ENCODE results near the gene USP44.
A peak's percentile ranks its signal among the peaks of the same experiment; 100 is the strongest.

The USP44 gene

DNA sequence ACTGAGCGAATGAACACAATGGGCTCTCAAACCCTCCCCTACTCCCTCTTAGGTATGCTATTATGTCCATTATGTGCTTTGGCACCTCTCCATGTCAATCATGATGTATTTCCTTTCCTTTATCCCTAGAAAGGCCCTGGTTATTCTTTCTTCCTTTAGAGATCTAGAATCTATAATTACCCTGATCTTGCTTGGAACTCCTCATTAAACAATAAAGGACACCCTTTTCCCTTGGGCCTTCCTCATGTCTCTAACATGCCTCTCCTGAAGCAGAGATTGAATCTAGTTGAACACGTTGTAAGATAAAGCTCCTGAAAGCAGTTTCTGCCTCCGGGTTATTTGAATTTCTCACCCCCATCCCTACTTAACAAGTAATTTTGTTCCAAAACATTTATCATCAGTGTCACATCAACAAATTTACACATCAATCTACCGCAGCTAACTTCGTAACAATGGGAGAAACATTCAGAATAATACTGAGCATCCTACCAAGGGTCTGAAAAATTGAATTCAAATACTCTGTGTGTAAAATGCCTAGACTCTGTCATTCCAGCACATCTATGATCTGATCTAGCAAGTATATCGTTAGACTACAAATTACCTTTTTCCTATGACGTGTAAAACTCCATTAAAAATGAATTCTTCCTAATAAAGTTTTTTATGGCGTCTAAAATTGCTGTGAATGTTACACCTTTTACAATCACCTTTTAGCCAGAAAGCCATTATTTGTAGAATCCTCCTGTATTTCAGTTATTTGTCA is 5.4 kb downstream of the USP44 start:
- Histone ChIP-seq H3K36me3 (ENCODE audit: control insufficient read depth, insufficient read depth, low read length) (no peaks in the 10 kb centered on the region), H3K9ac (no peak overlapping the region), H3K4me3 (ENCODE audit: low read depth, low read length) (no peak overlapping the region), H3K79me2 (no peaks in the 10 kb centered on the region), H3K4me2 (ENCODE audit: low read length) (no peak overlapping the region), H3K27ac (no peak overlapping the region), H3K4me1 (no peaks in the 10 kb centered on the region), H2AFZ (peak overlapping the region; percentile 41), H3K27me3 (ENCODE audit: control insufficient read depth, insufficient read depth, low read length) (no peaks in the 10 kb centered on the region), H3K9me3 (ENCODE audit: control insufficient read depth, low read length) (no peaks in the 10 kb centered on the region)
- TF ChIP-seq, protein P1, sequence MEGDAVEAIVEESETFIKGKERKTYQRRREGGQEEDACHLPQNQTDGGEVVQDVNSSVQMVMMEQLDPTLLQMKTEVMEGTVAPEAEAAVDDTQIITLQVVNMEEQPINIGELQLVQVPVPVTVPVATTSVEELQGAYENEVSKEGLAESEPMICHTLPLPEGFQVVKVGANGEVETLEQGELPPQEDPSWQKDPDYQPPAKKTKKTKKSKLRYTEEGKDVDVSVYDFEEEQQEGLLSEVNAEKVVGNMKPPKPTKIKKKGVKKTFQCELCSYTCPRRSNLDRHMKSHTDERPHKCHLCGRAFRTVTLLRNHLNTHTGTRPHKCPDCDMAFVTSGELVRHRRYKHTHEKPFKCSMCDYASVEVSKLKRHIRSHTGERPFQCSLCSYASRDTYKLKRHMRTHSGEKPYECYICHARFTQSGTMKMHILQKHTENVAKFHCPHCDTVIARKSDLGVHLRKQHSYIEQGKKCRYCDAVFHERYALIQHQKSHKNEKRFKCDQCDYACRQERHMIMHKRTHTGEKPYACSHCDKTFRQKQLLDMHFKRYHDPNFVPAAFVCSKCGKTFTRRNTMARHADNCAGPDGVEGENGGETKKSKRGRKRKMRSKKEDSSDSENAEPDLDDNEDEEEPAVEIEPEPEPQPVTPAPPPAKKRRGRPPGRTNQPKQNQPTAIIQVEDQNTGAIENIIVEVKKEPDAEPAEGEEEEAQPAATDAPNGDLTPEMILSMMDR (IDR thresholded peaks at IDR 0.05) = no peak

DNA sequence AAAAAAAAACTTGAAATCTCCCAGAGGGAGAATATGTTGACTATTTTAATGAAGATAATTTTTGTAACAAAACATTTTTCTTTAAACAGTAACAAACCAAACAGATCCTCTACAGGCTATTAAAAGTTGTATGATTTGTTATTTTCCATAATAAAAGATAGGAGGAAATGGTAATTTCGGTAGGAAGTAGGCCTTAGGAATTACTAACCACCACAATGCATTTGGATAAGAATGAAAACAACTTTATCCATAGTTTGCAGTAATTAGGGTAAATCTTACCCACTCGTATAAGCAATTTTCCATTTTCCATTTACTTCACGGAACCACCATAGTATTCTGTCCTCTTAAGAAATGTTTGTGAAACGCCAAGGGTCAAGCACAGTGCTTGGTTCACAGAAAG is 6.0 kb downstream of the USP44 start:
- no peak overlapping the region for H2AFZ ChIP-seq
- no peak overlapping the region for H3K9ac ChIP-seq
- no peak overlapping the region for H3K4me2 ChIP-seq (ENCODE audit: low read length)
- H3K27ac ChIP-seq = no peak overlapping the region
- H3K4me3 ChIP-seq (ENCODE audit: low read depth, low read length) = no peak overlapping the region
- H3K9me3 ChIP-seq (ENCODE audit: control insufficient read depth, low read length) = no peaks in the 10 kb centered on the region
- H3K79me2 ChIP-seq = no peaks in the 10 kb centered on the region
- no peaks in the 10 kb centered on the region for H3K27me3 ChIP-seq (ENCODE audit: control insufficient read depth, insufficient read depth, low read length)
- no peaks in the 10 kb centered on the region for H3K4me1 ChIP-seq
- no peaks in the 10 kb centered on the region for H3K36me3 ChIP-seq (ENCODE audit: control insufficient read depth, insufficient read depth, low read length)
- TF ChIP-seq, protein P1 (IDR thresholded peaks at IDR 0.05) = no peak

DNA sequence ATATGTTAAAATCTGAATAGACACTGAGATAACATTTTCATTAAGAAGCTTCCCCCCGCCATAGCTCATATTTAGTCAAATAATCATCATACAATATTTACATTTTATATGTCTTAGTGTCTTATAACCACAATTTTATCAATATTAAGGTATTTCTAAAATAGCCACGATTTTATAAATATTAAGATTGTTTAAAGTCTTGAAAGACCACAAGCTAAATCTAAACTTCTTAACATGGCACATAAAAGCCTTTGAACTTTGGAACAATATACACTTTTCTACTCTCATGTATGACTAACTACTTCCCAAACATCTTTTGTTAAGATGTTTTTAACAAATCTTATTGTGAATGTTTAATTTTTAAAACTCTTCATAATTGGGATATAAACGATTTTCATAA is 6.5 kb downstream of the USP44 start:
- no peak overlapping the region for H3K27ac ChIP-seq
- TF ChIP-seq, protein P1 (IDR thresholded peaks at IDR 0.05) = no peak
- H3K4me1 ChIP-seq = no peaks in the 10 kb centered on the region
- H3K27me3 ChIP-seq (ENCODE audit: control insufficient read depth, insufficient read depth, low read length) = no peaks in the 10 kb centered on the region
- no peaks in the 10 kb centered on the region for H3K9me3 ChIP-seq (ENCODE audit: control insufficient read depth, low read length)
- no peak overlapping the region for H3K4me3 ChIP-seq (ENCODE audit: low read depth, low read length)
- H3K79me2 ChIP-seq = no peaks in the 10 kb centered on the region
- H3K4me2 ChIP-seq (ENCODE audit: low read length) = no peak overlapping the region
- H2AFZ ChIP-seq = no peak overlapping the region
- no peaks in the 10 kb centered on the region for H3K36me3 ChIP-seq (ENCODE audit: control insufficient read depth, insufficient read depth, low read length)
- no peak overlapping the region for H3K9ac ChIP-seq

DNA sequence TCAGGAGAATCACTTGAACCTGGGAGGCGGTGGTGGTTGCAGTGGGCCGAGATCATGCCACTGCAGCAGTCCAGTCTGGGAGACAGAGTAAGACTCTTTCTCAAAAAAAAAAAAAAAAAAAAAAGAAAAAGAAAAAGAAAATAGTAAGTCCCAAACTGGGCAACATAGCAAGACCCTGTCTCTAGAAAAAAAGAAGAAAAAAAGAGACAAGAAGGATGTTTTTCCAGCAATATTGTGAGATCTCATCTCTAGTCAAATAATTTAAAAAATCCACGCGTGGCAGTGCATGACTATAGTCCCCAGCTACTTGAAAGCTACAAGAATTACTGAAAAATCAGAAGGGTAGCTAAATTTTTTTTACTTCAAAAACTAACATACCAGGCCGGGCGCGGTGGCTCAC is 8.0 kb downstream of the USP44 start:
- TF ChIP-seq, protein P1 (IDR thresholded peaks at IDR 0.05) = no peak
- H3K27ac ChIP-seq = no peak overlapping the region
- no peaks in the 10 kb centered on the region for H3K4me1 ChIP-seq

DNA sequence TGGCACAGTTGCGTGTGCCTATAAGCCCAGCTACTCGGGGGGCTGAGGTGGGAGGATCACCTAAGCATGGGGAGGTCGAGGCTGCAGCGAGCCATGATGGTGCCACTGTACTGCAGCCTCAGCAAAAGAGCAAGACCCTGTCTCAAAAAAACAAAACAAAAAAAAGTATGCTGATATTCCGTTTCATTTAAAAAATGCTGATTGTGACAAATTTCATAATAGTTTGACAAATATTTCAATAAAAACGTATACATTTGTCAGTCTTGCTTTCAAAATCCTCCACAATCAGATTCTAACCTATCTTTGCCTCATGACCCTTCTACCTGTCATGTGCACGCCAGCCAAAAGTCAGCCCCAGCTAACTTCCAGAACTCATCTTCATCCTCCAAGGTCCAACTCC is 9.8 kb downstream of the USP44 start:
- no peak overlapping the region for H3K4me3 ChIP-seq (ENCODE audit: low read depth, low read length)

More for the DNA sequence above, 8.0 kb downstream of the USP44 start:
- Histone ChIP-seq H3K4me2 (ENCODE audit: low read length) (no peak overlapping the region), H3K4me3 (ENCODE audit: low read depth, low read length) (no peak overlapping the region), H2AFZ (no peak overlapping the region), H3K27me3 (ENCODE audit: control insufficient read depth, insufficient read depth, low read length) (no peaks in the 10 kb centered on the region), H3K36me3 (ENCODE audit: control insufficient read depth, insufficient read depth, low read length) (no peaks in the 10 kb centered on the region), H3K79me2 (no peaks in the 10 kb centered on the region), H3K9ac (no peak overlapping the region), H3K9me3 (ENCODE audit: control insufficient read depth, low read length) (no peaks in the 10 kb centered on the region)

More for the DNA sequence above, 9.8 kb downstream of the USP44 start:
- no peaks in the 10 kb centered on the region for H3K27me3 ChIP-seq (ENCODE audit: control insufficient read depth, insufficient read depth, low read length)
- H3K9me3 ChIP-seq (ENCODE audit: control insufficient read depth, low read length) = no peaks in the 10 kb centered on the region
- no peaks in the 10 kb centered on the region for H3K4me1 ChIP-seq
- H3K9ac ChIP-seq = no peak overlapping the region
- H3K27ac ChIP-seq = no peak overlapping the region
- H3K4me2 ChIP-seq (ENCODE audit: low read length) = no peak overlapping the region
- H3K79me2 ChIP-seq = no peaks in the 10 kb centered on the region
- no peaks in the 10 kb centered on the region for H3K36me3 ChIP-seq (ENCODE audit: control insufficient read depth, insufficient read depth, low read length)
- TF ChIP-seq, protein P1 (IDR thresholded peaks at IDR 0.05) = no peak
- no peak overlapping the region for H2AFZ ChIP-seq
